ENCODE measurements around the gene PPP2R2B. TPM values are rescaled to one million over a fixed set of nuclear protein-coding genes. Genes with fewer than 3 reads are reported as not detected.
"Not testable (repeated sequence)": the region's sequence is repeated elsewhere in the genome, so short reads cannot be mapped to it uniquely, and the experiment has no call there.

PPP2R2B gene
- total RNA-seq, 4 donors from 2014 or later = 0.31 to 1.9 (median 0.96) TPM

GRCh38 chr5:146744068-146744745 lies 134.3 kb downstream of the PPP2R2B start:
- TF ChIP-seq, protein P1, sequence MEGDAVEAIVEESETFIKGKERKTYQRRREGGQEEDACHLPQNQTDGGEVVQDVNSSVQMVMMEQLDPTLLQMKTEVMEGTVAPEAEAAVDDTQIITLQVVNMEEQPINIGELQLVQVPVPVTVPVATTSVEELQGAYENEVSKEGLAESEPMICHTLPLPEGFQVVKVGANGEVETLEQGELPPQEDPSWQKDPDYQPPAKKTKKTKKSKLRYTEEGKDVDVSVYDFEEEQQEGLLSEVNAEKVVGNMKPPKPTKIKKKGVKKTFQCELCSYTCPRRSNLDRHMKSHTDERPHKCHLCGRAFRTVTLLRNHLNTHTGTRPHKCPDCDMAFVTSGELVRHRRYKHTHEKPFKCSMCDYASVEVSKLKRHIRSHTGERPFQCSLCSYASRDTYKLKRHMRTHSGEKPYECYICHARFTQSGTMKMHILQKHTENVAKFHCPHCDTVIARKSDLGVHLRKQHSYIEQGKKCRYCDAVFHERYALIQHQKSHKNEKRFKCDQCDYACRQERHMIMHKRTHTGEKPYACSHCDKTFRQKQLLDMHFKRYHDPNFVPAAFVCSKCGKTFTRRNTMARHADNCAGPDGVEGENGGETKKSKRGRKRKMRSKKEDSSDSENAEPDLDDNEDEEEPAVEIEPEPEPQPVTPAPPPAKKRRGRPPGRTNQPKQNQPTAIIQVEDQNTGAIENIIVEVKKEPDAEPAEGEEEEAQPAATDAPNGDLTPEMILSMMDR (IDR thresholded peaks at IDR 0.05) = no peak
- ATAC-seq (ENCODE audit: low FRiP score) = peak; percentile 69
- no peak for DNase-seq (ENCODE audit: low spot score)

DNA sequence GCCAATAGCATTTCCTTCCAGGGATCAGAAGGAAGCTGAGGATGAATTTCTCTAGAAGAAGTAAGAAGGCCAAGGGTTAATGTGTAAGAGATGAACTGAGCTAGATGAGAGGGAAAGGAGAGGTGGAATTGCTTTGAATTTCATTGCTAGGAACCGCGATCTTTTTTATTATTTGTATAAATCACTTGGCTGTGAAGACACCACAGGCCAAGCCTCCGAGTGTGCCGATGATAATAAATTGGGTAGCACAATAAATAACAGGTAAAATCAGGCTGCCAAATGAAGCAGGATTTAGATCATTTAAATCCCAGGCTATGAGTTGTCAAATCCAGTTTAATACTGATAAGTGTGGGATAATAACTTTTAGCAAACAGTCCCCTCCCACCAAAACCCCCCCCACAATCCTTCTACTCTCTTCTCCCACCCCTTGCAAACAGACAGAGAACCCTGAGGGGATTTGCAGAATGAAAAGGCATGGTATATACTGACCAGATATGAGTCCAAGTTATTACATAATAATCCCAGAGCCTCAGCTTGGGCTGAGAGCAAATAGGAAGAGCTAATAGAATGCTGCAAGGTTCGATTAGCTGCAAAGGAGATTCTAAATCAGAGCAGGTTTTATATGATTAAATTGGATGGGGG lies 143.5 kb downstream of the PPP2R2B start:
- DNase-seq (ENCODE audit: low spot score) = no peak
- TF ChIP-seq, protein P1 (IDR thresholded peaks at IDR 0.05) = no peak
- no peak for ATAC-seq (ENCODE audit: low FRiP score)

GRCh38 chr5:146732962-146733361 lies 145.6 kb downstream of the PPP2R2B start:
- DNase-seq (ENCODE audit: low spot score) = no peak
- TF ChIP-seq, protein P1 (IDR thresholded peaks at IDR 0.05) = no peak
- no peak for ATAC-seq (ENCODE audit: low FRiP score)

DNA sequence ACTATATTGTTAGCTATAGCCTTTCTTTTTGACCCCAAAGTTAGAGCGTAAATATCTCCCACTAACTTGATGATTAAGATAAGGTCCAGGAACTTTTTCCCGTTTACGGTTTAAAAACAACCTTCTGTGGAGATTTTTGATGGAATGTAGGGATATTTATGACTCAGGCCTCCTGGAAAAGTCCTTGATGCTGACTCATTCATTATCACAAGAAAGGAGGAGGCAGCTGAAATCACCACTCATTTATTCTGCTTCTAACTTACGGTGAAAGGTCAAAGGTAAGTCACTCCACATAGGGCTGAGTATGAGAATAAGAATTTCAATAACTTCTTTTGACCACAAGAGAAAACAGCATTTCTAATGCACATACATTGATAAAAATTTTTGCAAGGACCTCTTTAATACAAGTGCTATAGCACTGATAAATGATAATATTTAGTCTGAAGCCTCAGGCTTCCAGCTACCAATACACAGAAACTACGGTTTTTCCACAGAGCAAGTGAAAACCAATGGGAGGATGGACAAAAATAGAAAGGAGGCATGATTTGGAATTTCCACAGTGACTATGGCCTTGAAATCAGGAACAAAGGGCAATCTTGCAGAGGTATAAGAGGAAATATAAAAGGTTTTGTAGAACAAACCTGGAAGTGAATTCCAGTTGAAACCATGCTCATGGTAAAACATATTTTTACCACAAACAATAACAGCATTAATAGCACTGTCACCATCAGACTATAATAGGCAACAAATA lies 146.5 kb downstream of the PPP2R2B start:
- TF ChIP-seq, protein P1 (IDR thresholded peaks at IDR 0.05) = no peak
- no peak for DNase-seq (ENCODE audit: low spot score)
- ATAC-seq (ENCODE audit: low FRiP score) = peak; percentile 92

GRCh38 chr5:146728746-146729145 lies 149.8 kb downstream of the PPP2R2B start:
- DNase-seq (ENCODE audit: low spot score); ATAC-seq (ENCODE audit: low FRiP score): not testable (repeated sequence)

DNA sequence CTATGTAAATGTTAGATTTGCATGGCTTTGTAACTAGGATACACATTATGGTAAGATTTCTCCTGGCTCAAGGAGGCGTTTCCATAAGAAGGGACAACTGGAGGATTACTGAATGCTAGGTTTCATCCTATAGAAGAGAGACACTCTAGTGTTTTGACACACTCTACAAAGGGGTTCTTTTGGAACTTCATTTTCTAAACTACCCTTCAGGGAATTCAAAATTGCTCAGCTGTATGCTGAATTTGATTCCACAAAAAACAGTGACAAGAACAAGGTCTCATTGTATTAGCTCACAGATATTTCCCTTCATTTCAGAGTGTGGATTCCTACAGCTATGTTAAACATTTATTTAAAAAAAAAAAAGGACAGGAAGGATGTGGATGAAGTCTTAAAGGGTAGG lies 151.7 kb downstream of the PPP2R2B start:
- ATAC-seq (ENCODE audit: low FRiP score) = no peak
- TF ChIP-seq, protein P1 (IDR thresholded peaks at IDR 0.05) = no peak

DNA sequence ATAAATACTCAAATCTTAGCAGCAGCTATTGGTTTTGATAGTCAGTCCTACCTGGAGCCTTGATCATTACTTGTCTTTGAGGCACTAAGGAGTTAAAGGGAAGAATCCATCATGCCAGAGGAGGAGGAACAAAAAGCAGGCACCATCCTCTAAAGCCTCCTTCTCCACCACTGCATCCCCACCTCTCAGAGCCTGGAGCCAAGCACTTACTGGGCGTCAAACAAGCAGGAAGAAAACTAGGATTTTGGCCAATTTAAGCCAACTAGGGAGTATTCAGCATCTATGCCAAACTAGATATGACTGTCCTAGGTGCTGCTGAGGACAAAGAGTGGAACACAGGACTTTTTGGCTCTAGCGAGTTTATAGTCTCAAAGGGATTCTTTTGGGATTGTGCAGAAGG lies 152.5 kb downstream of the PPP2R2B start:
- DNase-seq (ENCODE audit: low spot score) = no peak
- TF ChIP-seq, protein P1 (IDR thresholded peaks at IDR 0.05) = no peak
- no peak for ATAC-seq (ENCODE audit: low FRiP score)

More for the DNA sequence above, 151.7 kb downstream of the PPP2R2B start:
- no peak for DNase-seq (ENCODE audit: low spot score)
